ENCODE results near the gene ARF5.

DNA sequence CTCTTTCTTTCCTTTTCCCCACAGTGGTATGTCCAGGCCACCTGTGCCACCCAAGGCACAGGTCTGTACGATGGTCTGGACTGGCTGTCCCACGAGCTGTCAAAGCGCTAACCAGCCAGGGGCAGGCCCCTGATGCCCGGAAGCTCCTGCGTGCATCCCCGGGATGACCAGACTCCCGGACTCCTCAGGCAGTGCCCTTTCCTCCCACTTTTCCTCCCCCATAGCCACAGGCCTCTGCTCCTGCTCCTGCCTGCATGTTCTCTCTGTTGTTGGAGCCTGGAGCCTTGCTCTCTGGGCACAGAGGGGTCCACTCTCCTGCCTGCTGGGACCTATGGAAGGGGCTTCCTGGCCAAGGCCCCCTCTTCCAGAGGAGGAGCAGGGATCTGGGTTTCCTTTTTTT, 3.0 kb downstream of the ARF5 start:
- TF ChIP-seq USF2 (IDR thresholded peaks at IDR 0.05; ENCODE audit: low read length) (no peak), MAX (IDR thresholded peaks at IDR 0.05) (no peak), BRCA1 (IDR thresholded peaks at IDR 0.05; ENCODE audit: low read depth, low read length) (no peak), POLR2A (IDR thresholded peaks at IDR 0.05; ENCODE audit: control extremely low read depth in 1 of 2, low read depth in 2 of 2, low read length in 2 of 2) (no peak), YY1 (IDR thresholded peaks at IDR 0.05; ENCODE audit: low read depth, low read length) (no peak)
- TF ChIP-seq, protein P1, sequence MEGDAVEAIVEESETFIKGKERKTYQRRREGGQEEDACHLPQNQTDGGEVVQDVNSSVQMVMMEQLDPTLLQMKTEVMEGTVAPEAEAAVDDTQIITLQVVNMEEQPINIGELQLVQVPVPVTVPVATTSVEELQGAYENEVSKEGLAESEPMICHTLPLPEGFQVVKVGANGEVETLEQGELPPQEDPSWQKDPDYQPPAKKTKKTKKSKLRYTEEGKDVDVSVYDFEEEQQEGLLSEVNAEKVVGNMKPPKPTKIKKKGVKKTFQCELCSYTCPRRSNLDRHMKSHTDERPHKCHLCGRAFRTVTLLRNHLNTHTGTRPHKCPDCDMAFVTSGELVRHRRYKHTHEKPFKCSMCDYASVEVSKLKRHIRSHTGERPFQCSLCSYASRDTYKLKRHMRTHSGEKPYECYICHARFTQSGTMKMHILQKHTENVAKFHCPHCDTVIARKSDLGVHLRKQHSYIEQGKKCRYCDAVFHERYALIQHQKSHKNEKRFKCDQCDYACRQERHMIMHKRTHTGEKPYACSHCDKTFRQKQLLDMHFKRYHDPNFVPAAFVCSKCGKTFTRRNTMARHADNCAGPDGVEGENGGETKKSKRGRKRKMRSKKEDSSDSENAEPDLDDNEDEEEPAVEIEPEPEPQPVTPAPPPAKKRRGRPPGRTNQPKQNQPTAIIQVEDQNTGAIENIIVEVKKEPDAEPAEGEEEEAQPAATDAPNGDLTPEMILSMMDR (IDR thresholded peaks at IDR 0.05; ENCODE audit: control extremely low read depth in 1 of 3, insufficient read depth in 1 of 3, low read depth in 1 of 3, low read length in 3 of 3), result no peak
